ENCODE data around the gene NOTCH1. TPM values are rescaled to one million over a fixed set of nuclear protein-coding genes. Genes with fewer than 3 reads are reported as not detected.

NOTCH1 gene
- 8.7 to 12.2 TPM (median 10.8 TPM) in 5 replicates for total RNA-seq (2022; extraction: Qiagen RNA extraction; ENCODE audit: low read depth)

GRCh38 chr9:136545965-136546696 lies at the start of gene NOTCH1:
TSS of gene NOTCH1 (minus strand) at chr9:136546048. CDS start at chr9:136545786, 262 bp downstream.

GRCh38 chr9:136482793-136483588 lies 62.9 kb downstream of the NOTCH1 start, which contains the start of gene SEC16A:
TSS of gene SEC16A (minus strand) at chr9:136483040. CDS start at chr9:136477615, 5,425 bp downstream.

Other genes starting within 250 kb of the NOTCH1 start
- gene CCDC187, start 242.0 kb downstream of the NOTCH1 start, total RNA-seq (2022; extraction: Qiagen RNA extraction; ENCODE audit: low read depth), result not detected in 5 replicates
- 8.7 to 13.6 TPM (median 11.4 TPM) in 5 replicates for gene GPSM1, start 218.5 kb downstream of the NOTCH1 start, total RNA-seq (2022; extraction: Qiagen RNA extraction; ENCODE audit: low read depth)
- gene DNLZ, start 182.3 kb downstream of the NOTCH1 start, total RNA-seq (2022; extraction: Qiagen RNA extraction; ENCODE audit: low read depth), result 17.8 to 41.5 TPM (median 38.2 TPM) in 5 replicates
- 0.69 to 2.4 TPM (median 1.2 TPM) in 5 replicates for gene CARD9, start 172.4 kb downstream of the NOTCH1 start, total RNA-seq (2022; extraction: Qiagen RNA extraction; ENCODE audit: low read depth)
- gene SNAPC4, start 145.9 kb downstream of the NOTCH1 start, total RNA-seq (2022; extraction: Qiagen RNA extraction; ENCODE audit: low read depth), result 11.8 to 14.6 TPM (median 13.2 TPM) in 5 replicates
- gene ENTR1, start 135.4 kb downstream of the NOTCH1 start, total RNA-seq (2022; extraction: Qiagen RNA extraction; ENCODE audit: low read depth), result 65.8 to 76.1 TPM (median 74.2 TPM) in 5 replicates
- gene PMPCA, start 135.4 kb downstream of the NOTCH1 start, total RNA-seq (2022; extraction: Qiagen RNA extraction; ENCODE audit: low read depth), result 73.6 to 104 TPM (median 78.7 TPM) in 5 replicates
- 13.8 to 20.7 TPM (median 18.4 TPM) in 5 replicates for gene INPP5E, start 106.2 kb downstream of the NOTCH1 start, total RNA-seq (2022; extraction: Qiagen RNA extraction; ENCODE audit: low read depth)
- 58.8 to 69.2 TPM (median 63.2 TPM) in 5 replicates for gene SEC16A, start 63.0 kb downstream of the NOTCH1 start, total RNA-seq (2022; extraction: Qiagen RNA extraction; ENCODE audit: low read depth)
- gene EGFL7, start 116.9 kb upstream of the NOTCH1 start, total RNA-seq (2022; extraction: Qiagen RNA extraction; ENCODE audit: low read depth), result 39.5 to 60.2 TPM (median 52.8 TPM) in 5 replicates
- 64.9 to 110 TPM (median 102 TPM) in 5 replicates for gene AGPAT2, start 141.4 kb upstream of the NOTCH1 start, total RNA-seq (2022; extraction: Qiagen RNA extraction; ENCODE audit: low read depth)
- gene DIPK1B, start 166.5 kb upstream of the NOTCH1 start, total RNA-seq (2022; extraction: Qiagen RNA extraction; ENCODE audit: low read depth), result 6.4 to 10.5 TPM (median 7.9 TPM) in 5 replicates
- not detected in 5 replicates for gene LCN10, start 196.9 kb upstream of the NOTCH1 start, total RNA-seq (2022; extraction: Qiagen RNA extraction; ENCODE audit: low read depth)
- not detected in 5 replicates for gene LCN6, start 202.5 kb upstream of the NOTCH1 start, total RNA-seq (2022; extraction: Qiagen RNA extraction; ENCODE audit: low read depth)
- not detected in 5 replicates for gene LCN8, start 212.2 kb upstream of the NOTCH1 start, total RNA-seq (2022; extraction: Qiagen RNA extraction; ENCODE audit: low read depth)
- gene LCN15, start 218.5 kb upstream of the NOTCH1 start, total RNA-seq (2022; extraction: Qiagen RNA extraction; ENCODE audit: low read depth), result 0.09 TPM in 1 of 5 replicates, not detected in the others
- 55.2 to 75.9 TPM (median 73.0 TPM) in 5 replicates for gene TMEM141, start 245.3 kb upstream of the NOTCH1 start, total RNA-seq (2022; extraction: Qiagen RNA extraction; ENCODE audit: low read depth)